ENCODE data around the gene CASP2.

DNA sequence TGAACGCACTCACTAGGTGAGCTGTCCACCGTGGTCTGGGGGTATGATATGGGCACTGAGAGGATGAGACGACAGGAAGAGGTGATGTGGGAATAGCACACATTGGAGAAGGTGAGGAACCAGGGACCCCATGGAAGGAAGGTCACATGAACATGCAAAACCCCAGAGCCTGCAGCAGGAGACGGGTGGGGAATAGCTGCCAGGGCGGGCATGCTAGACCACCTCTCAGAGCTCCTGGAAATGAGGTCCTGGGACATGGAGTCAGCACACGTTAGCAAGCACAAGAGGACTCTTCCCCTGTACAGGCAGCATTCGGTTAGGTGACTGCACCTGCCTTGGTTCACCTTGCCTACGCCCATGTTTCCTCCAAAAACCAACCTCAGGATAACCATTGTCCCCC, 66.2 kb downstream of the CASP2 start:
- TF ChIP-seq, protein P1, sequence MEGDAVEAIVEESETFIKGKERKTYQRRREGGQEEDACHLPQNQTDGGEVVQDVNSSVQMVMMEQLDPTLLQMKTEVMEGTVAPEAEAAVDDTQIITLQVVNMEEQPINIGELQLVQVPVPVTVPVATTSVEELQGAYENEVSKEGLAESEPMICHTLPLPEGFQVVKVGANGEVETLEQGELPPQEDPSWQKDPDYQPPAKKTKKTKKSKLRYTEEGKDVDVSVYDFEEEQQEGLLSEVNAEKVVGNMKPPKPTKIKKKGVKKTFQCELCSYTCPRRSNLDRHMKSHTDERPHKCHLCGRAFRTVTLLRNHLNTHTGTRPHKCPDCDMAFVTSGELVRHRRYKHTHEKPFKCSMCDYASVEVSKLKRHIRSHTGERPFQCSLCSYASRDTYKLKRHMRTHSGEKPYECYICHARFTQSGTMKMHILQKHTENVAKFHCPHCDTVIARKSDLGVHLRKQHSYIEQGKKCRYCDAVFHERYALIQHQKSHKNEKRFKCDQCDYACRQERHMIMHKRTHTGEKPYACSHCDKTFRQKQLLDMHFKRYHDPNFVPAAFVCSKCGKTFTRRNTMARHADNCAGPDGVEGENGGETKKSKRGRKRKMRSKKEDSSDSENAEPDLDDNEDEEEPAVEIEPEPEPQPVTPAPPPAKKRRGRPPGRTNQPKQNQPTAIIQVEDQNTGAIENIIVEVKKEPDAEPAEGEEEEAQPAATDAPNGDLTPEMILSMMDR (IDR thresholded peaks at IDR 0.05 in 4 of 5, conservative IDR thresholded peaks at IDR 0.05 in 1 of 5), result no peak
- TF ChIP-seq POLR2A (IDR thresholded peaks at IDR 0.05), result no peak

Measured in gastrocnemius medialis (tissue), 4 donors.